ENCODE measurements around the gene KRT33B.
"Not testable (repeated sequence)": the region's sequence is repeated elsewhere in the genome, so short reads cannot be mapped to it uniquely, and the experiment has no call there.

The KRT33B gene

DNA sequence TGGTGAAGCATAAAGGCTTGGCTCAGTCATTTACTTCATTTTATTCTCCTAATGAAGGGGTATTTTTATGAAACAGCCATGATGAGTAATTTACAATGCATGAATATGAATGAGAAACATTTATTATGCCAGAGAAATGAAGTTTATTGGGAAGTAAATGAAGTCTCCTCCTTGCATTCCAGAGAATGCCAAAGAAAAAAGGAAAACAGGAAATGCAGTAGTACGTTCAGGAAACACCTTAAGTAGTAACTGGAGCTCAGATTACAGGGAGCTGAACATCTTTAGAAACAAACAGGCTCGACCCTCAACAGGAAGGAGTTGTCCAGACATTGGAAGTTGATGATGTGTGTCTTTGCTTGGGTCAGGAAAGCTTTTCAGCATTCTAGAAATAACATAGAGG is 7.9 kb upstream of the KRT33B start:
- WGBS, 2 experiments (ENCODE audit: insufficient coverage in 2 of 2) = 83 to 100% methylated on average over 1 of the region's 2 CpGs
- no peak overlapping the region for H3K4me3 ChIP-seq (ENCODE audit: extremely low read depth, insufficient read depth, low read length, poor library complexity, severe bottlenecking)

DNA sequence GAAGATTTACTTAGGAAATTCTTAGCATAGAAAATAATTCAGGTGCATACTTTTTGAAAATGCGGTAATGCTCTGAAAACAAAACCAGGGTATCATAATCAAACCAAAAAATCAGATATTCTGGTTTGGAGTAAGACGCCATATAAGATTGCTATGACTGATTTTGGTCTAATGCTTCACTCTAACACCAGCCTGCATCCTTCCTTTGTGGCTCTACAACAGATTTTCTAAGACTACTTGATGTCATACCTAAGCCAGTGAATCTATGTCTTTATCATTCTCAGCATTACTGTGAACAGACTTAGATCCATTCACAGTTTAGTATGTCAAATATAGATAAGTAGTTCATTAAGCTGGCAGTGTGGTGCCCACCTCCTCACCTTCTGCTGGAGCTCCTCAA is 590 bp downstream of the KRT33B start:
- H3K9me3 ChIP-seq (ENCODE audit: control insufficient read depth, low read length) = no peaks in the 10 kb centered on the region
- no peak overlapping the region for H3K27ac ChIP-seq (ENCODE audit: low read depth, low read length, severe bottlenecking)
- H3K4me1 ChIP-seq (ENCODE audit: control insufficient read depth, insufficient read depth, low read length, poor library complexity, severe bottlenecking) = peaks cover 19% of the 10 kb centered on the region
- H3K4me3 ChIP-seq (ENCODE audit: extremely low read depth, insufficient read depth, low read length, poor library complexity, severe bottlenecking) = no peak overlapping the region
- WGBS, 2 experiments (ENCODE audit: insufficient coverage in 2 of 2) = 100% methylated on average over 2 of the region's 2 CpGs; no CpG with 5 or more reads in 1 of the 2 experiments
- H3K36me3 ChIP-seq (ENCODE audit: control insufficient read depth, insufficient read depth, low read length) = no peaks in the 10 kb centered on the region

More for the DNA sequence above, 7.9 kb upstream of the KRT33B start:
- H3K27ac ChIP-seq (ENCODE audit: low read depth, low read length, severe bottlenecking) = no peak overlapping the region
- H3K9me3 ChIP-seq (ENCODE audit: control insufficient read depth, low read length) = no peaks in the 10 kb centered on the region
- peaks cover 5% of the 10 kb centered on the region for H3K4me1 ChIP-seq (ENCODE audit: control insufficient read depth, insufficient read depth, low read length, poor library complexity, severe bottlenecking)
- no peaks in the 10 kb centered on the region for H3K36me3 ChIP-seq (ENCODE audit: control insufficient read depth, insufficient read depth, low read length)

GRCh38 chr17:41367426-41368075 is 2.1 kb downstream of the KRT33B start:
- H3K36me3 ChIP-seq (ENCODE audit: control insufficient read depth, insufficient read depth, low read length) = no peaks in the 10 kb centered on the region
- 79 to 96% methylated on average over 7 to 9 of the region's 10 CpGs for WGBS, 2 experiments (ENCODE audit: insufficient coverage in 2 of 2)
- no peak overlapping the region for H3K4me3 ChIP-seq (ENCODE audit: extremely low read depth, insufficient read depth, low read length, poor library complexity, severe bottlenecking)
- peak overlapping the region; percentile 41 for H3K27ac ChIP-seq (ENCODE audit: low read depth, low read length, severe bottlenecking)
- H3K9me3 ChIP-seq (ENCODE audit: control insufficient read depth, low read length) = no peaks in the 10 kb centered on the region
- H3K4me1 ChIP-seq (ENCODE audit: control insufficient read depth, insufficient read depth, low read length, poor library complexity, severe bottlenecking) = peaks cover 19% of the 10 kb centered on the region

DNA sequence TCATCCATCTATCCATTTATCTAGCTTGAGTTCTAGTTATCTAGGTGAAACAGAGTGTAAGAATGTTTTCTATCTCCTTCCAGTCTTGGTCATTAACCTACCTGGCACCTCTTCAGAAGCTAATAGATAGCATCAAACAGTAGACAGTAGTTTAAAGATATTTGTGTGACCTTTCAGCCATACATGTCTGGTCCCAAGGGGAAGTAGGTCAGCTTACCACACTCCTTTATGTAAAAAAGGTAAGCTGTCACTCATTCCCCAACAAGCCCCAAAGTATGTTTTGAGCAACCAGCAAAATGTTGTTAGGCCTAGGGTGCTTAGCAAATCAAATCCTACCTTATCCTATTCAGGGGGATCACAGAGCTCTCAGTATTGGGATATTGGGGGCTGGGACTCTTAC is 3.5 kb downstream of the KRT33B start:
- no peaks in the 10 kb centered on the region for H3K9me3 ChIP-seq (ENCODE audit: control insufficient read depth, low read length)
- H3K4me3 ChIP-seq (ENCODE audit: extremely low read depth, insufficient read depth, low read length, poor library complexity, severe bottlenecking) = no peak overlapping the region
- no peaks in the 10 kb centered on the region for H3K36me3 ChIP-seq (ENCODE audit: control insufficient read depth, insufficient read depth, low read length)
- no peak overlapping the region for H3K27ac ChIP-seq (ENCODE audit: low read depth, low read length, severe bottlenecking)
- H3K4me1 ChIP-seq (ENCODE audit: control insufficient read depth, insufficient read depth, low read length, poor library complexity, severe bottlenecking) = peaks cover 24% of the 10 kb centered on the region

DNA sequence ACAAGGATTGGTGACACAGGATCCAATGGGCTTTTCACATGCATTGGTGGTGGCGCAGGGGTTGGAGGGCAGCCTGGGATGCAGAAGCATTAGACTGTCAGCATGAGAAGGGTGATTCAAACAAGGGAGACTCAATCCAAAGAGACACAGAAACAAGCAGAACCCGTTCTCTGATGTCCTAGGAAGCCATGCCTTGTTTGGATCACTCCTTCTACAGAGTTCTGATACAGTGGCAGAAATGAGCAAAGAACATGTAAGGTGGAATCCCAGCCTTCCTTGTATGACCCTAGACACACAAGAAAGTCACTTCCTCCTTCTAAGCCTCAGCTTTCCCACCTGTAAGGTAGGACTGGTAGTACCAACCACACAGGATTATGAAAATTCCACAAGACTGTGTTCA is 5.7 kb downstream of the KRT33B start:
- Histone ChIP-seq H3K9me3 (ENCODE audit: control insufficient read depth, low read length) (no peaks in the 10 kb centered on the region), H3K4me1 (ENCODE audit: control insufficient read depth, insufficient read depth, low read length, poor library complexity, severe bottlenecking) (peaks cover 26% of the 10 kb centered on the region), H3K36me3 (ENCODE audit: control insufficient read depth, insufficient read depth, low read length) (no peaks in the 10 kb centered on the region), H3K27ac (ENCODE audit: low read depth, low read length, severe bottlenecking) (no peak overlapping the region), H3K4me3 (ENCODE audit: extremely low read depth, insufficient read depth, low read length, poor library complexity, severe bottlenecking) (no peak overlapping the region)
- WGBS, 2 experiments (ENCODE audit: insufficient coverage in 2 of 2) = 94% methylated on average over 2 of the region's 2 CpGs

DNA sequence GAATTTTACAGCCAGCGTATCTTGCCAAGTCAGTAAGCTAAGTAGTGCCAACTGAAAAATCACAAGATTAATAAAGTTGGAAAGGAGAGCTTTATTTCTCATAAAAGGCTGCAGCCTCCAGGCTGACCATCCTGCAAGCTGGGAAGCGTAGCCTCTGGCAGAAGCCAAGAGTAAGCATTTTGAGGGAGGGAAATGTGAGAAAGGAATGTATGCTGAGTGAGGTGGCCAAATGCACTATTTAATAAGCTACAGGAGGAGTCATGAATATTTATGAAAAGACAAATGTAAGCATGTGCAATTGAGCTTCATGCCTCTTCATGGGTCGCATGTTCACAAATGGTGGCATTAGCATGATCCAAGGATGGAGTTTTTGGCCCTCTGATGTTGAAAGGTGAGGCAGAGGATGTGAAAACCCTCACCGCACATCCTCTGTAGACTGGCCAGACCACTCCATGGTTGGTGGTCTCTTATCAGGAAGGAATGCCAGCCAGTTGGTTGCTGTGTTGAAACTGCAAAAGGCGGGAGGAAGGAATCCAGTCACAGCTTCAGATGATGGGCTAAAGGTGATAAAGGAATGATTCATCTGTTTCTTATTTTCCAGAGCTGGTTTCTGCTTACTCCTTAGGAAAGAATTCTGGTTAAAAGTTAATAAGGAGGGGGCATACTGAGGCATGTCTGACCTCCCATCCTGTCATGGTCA is 9.2 kb downstream of the KRT33B start:
- Histone ChIP-seq H3K4me3 (ENCODE audit: extremely low read depth, insufficient read depth, low read length, poor library complexity, severe bottlenecking) (no peak overlapping the region), H3K36me3 (ENCODE audit: control insufficient read depth, insufficient read depth, low read length) (no peaks in the 10 kb centered on the region), H3K4me1 (ENCODE audit: control insufficient read depth, insufficient read depth, low read length, poor library complexity, severe bottlenecking) (peaks cover 7% of the 10 kb centered on the region), H3K9me3 (ENCODE audit: control insufficient read depth, low read length) (no peaks in the 10 kb centered on the region), H3K27ac (ENCODE audit: low read depth, low read length, severe bottlenecking) (peak overlapping the region; percentile 85)
- WGBS, 2 experiments (ENCODE audit: insufficient coverage in 2 of 2) = 78 to 96% methylated on average over 3 to 4 of the region's 5 CpGs

- 100% methylated on average over 1 of the region's 4 CpGs; no CpG with 5 or more reads in 1 of the 2 experiments for whole genome bisulfite sequencing, 2 experiments (ENCODE audit: insufficient coverage in 2 of 2)
- Histone ChIP-seq H3K4me1 (ENCODE audit: control insufficient read depth, insufficient read depth, low read length, poor library complexity, severe bottlenecking) (no peaks in the 10 kb centered on the region), H3K27ac (ENCODE audit: low read depth, low read length, severe bottlenecking) (no peak overlapping the region), H3K4me3 (ENCODE audit: extremely low read depth, insufficient read depth, low read length, poor library complexity, severe bottlenecking) (no peak overlapping the region), H3K9me3 (ENCODE audit: control insufficient read depth, low read length) (no peaks in the 10 kb centered on the region), H3K36me3 (ENCODE audit: control insufficient read depth, insufficient read depth, low read length) (no peaks in the 10 kb centered on the region)
Observed at GRCh38 chr17:41354536-41354935, 15.1 kb downstream of the KRT33B start.

- Histone ChIP-seq H3K36me3 (ENCODE audit: control insufficient read depth, insufficient read depth, low read length) (no peaks in the 10 kb centered on the region), H3K27ac (ENCODE audit: low read depth, low read length, severe bottlenecking) (no peak overlapping the region), H3K4me1 (ENCODE audit: control insufficient read depth, insufficient read depth, low read length, poor library complexity, severe bottlenecking) (no peaks in the 10 kb centered on the region), H3K9me3 (ENCODE audit: control insufficient read depth, low read length) (no peaks in the 10 kb centered on the region), H3K4me3 (ENCODE audit: extremely low read depth, insufficient read depth, low read length, poor library complexity, severe bottlenecking) (no peak overlapping the region)
- 73 to 85% methylated on average over 4 of the region's 7 CpGs for WGBS, 2 experiments (ENCODE audit: insufficient coverage in 2 of 2)
Observed at GRCh38 chr17:41352597-41353366, 16.8 kb downstream of the KRT33B start.

- Histone ChIP-seq H3K36me3 (ENCODE audit: control insufficient read depth, insufficient read depth, low read length) (no peaks in the 10 kb centered on the region), H3K4me1 (ENCODE audit: control insufficient read depth, insufficient read depth, low read length, poor library complexity, severe bottlenecking) (no peaks in the 10 kb centered on the region), H3K4me3 (ENCODE audit: extremely low read depth, insufficient read depth, low read length, poor library complexity, severe bottlenecking) (no peak overlapping the region), H3K27ac (ENCODE audit: low read depth, low read length, severe bottlenecking) (no peak overlapping the region), H3K9me3 (ENCODE audit: control insufficient read depth, low read length) (no peaks in the 10 kb centered on the region)
- WGBS, 2 experiments (ENCODE audit: insufficient coverage in 2 of 2) = no CpG with 5 or more reads among the region's 2 CpGs
Observed at GRCh38 chr17:41351177-41351576, 18.4 kb downstream of the KRT33B start.

DNA sequence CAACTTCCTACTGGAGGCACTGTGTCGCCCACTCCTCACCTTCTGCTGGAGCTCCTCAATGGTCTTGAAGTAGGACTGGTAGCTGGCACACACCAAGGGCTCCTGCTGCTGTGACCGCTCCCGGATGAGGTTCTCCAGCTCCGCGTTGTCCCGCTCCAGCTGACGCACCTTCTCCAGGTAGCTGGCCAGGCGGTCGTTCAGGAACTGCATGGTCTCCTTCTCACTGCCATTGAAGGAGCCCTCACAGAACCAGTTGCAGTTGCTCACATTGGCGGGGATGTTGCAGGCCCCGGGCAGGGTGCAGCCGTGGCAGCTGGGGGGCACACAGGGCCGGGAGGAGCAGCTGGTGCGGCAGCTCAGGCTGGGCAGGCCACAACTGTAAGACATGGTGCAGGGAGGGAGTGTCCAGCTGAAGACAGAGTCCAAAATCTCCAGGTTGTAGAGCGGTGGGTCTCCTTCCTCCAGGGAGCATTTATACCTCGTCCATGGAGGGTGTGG is 19.2 kb downstream of the KRT33B start, which contains the start of gene KRT33A:
Gene KRT33A, minus strand, starts transcription at position 448 of the 498 bp plus-strand sequence. Its CDS starts 61 bp downstream, at position 387.
- not testable (repeated sequence) for H3K36me3 ChIP-seq (ENCODE audit: control insufficient read depth, insufficient read depth, low read length); H3K4me3 ChIP-seq (ENCODE audit: extremely low read depth, insufficient read depth, low read length, poor library complexity, severe bottlenecking); H3K27ac ChIP-seq (ENCODE audit: low read depth, low read length, severe bottlenecking); H3K4me1 ChIP-seq (ENCODE audit: control insufficient read depth, insufficient read depth, low read length, poor library complexity, severe bottlenecking); H3K9me3 ChIP-seq (ENCODE audit: control insufficient read depth, low read length)
- 80 to 92% methylated on average over 7 to 14 of the region's 16 CpGs for WGBS, 2 experiments (ENCODE audit: insufficient coverage in 2 of 2)
